Esophagus muscularis mucosa (tissue), 3 donors: ENCODE data around the gene IL36B.

ENCODE experiments used
- CTCF ChIP-seq, 3 experiments: fragments of 200-600 bp in 2 of 3; fragments of 450-650 bp in 1 of 3; sonication (generic) in 2 of 3; IDR thresholded peaks; one replicate each; pipeline ENCODE4 v1.5.1; 2017 to 2019; ENCODE audit warnings: antibody characterized with exemption in 3 of 3, mild to moderate bottlenecking in 2 of 3, moderate library complexity in 1 of 3
- POLR2A ChIP-seq: fragments of 450-650 bp; IDR thresholded peaks from one replicate; pipeline ENCODE4 v1.6.1; 2017; ENCODE audit warnings: antibody characterized with exemption, moderate library complexity, mild to moderate bottlenecking, low read depth
- POLR2AphosphoS5 ChIP-seq, 2 donors: sonication (generic); formaldehyde crosslinking; IDR thresholded peaks; one replicate each; pipeline ENCODE4 v1.6.1; 2017; ENCODE audit warnings: antibody characterized with exemption in 2 of 2

DNA sequence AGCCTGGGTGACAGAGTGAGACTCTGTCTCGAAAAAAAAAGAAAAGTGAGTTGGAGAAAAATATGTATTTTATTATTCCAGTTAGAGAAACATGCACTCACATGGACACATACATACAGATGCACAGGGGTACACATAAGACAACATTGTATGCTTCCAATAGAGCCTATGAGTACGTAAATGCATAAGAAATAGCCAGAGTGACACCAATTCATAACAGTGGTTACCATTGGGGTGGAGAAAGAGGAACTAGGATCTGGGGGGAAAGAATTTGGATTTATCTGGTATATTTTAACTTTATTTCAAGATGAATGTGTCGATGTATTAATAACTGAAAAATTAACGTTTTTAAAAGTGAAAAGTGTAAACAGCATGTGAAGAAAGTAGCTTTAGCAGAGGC is 31.4 kb downstream of the IL36B start:
- TF ChIP-seq POLR2A (no peak), CTCF (IDR thresholded peaks at IDR 0.05) (no peak), POLR2AphosphoS5 (IDR thresholded peaks at IDR 0.05) (no peak)
